A673 (cell line): ENCODE results near the gene FAM151B.

Experiments
- EZH2 ChIP-seq: fragments of 200-600 bp; sonication (generic); IDR thresholded peaks from 2 replicates; pipeline ENCODE4 v1.6.1; 2017; ENCODE audit warnings: borderline replicate concordance, low read depth, mild to moderate bottlenecking, mixed read lengths, antibody characterized with exemption, low read length; ENCODE audit not compliant: poor library complexity, severe bottlenecking
- TF ChIP-seq, protein P1 (sequence below): fragments of 300-800, 200-600 bp; sonication (generic); conservative IDR thresholded peaks from 2 replicates; pipeline ENCODE4 v1.5.1; 2017; ENCODE audit warnings: low read depth, mild to moderate bottlenecking, antibody characterized with exemption, low read length, moderate library complexity, mixed read lengths

DNA sequence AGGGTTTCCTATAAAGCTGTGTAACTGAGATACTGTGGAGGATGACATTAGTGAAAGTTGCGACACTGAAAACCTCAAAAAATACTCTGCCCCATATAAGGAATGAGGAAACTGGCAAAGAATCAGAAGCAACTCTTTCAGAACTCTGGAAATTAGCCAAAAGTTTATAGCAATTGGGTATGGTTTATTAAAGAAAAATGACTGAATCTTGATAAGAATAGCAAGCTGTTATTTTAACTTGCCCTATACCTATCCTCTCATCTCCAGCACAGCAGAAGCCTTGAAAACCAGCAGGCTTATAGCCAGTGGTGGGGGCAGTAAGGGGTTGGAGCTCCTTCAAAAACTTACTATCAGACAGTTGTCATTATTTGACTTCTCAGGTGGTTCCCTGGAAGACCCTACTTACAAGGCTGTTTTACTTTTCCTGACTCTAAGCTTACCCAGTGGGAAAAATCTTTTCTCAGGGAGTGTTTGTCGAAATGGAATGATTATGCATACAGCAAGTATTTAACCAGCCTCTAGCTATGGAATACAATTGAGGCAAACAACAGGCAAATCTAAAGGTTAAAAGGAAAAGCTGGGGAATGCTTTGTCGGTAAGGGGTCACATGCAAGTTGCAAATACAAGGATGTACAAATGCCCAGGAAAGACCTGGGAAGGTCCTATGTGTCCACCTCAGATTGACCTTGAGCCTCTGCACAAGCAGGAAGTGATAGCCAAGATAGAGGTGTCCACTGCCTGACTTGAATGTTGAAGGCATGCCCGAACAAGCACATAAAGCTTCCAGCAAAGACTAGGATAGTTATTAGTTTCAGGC is 21.0 kb upstream of the FAM151B start:
- TF ChIP-seq, protein P1, sequence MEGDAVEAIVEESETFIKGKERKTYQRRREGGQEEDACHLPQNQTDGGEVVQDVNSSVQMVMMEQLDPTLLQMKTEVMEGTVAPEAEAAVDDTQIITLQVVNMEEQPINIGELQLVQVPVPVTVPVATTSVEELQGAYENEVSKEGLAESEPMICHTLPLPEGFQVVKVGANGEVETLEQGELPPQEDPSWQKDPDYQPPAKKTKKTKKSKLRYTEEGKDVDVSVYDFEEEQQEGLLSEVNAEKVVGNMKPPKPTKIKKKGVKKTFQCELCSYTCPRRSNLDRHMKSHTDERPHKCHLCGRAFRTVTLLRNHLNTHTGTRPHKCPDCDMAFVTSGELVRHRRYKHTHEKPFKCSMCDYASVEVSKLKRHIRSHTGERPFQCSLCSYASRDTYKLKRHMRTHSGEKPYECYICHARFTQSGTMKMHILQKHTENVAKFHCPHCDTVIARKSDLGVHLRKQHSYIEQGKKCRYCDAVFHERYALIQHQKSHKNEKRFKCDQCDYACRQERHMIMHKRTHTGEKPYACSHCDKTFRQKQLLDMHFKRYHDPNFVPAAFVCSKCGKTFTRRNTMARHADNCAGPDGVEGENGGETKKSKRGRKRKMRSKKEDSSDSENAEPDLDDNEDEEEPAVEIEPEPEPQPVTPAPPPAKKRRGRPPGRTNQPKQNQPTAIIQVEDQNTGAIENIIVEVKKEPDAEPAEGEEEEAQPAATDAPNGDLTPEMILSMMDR: no peak
- TF ChIP-seq EZH2: no peak
